ENCODE measurements around the gene SPACA1.

GRCh38 chr6:88024696-88025095, 22.9 kb upstream of the SPACA1 start:
- TF ChIP-seq BCL3 (IDR thresholded peaks at IDR 0.05), result no peak
- TF ChIP-seq CTCF (IDR thresholded peaks at IDR 0.05), result no peak
- no peak for TF ChIP-seq BHLHE40 (IDR thresholded peaks at IDR 0.05; ENCODE audit: low read depth, low read length)
- no peak for TF ChIP-seq TFCP2L1 (CRISPR knock-in tag; IDR thresholded peaks at IDR 0.05)
- no peak for TF ChIP-seq ATOH8 (CRISPR knock-in tag; IDR thresholded peaks at IDR 0.05; ENCODE audit: low read depth)
- no peak for TF ChIP-seq PHF8 (IDR thresholded peaks at IDR 0.05; ENCODE audit: borderline replicate concordance, low read depth)
- TF ChIP-seq KDM1A (IDR thresholded peaks at IDR 0.05; ENCODE audit: low read depth), result no peak
- TF ChIP-seq SREBF2 (IDR thresholded peaks at IDR 0.05), result no peak
- TF ChIP-seq MAX (IDR thresholded peaks at IDR 0.05), result no peak
- TF ChIP-seq POLR2A (IDR thresholded peaks at IDR 0.05; ENCODE audit: low read length), result no peak
- no peak for TF ChIP-seq CBX2 (IDR thresholded peaks at IDR 0.05; ENCODE audit: borderline replicate concordance, low read depth)
- no peak for TF ChIP-seq SMC3 (IDR thresholded peaks at IDR 0.05)

Data from A549 (cell line).